Measurements from ENCODE around the gene COPS7B.

DNA sequence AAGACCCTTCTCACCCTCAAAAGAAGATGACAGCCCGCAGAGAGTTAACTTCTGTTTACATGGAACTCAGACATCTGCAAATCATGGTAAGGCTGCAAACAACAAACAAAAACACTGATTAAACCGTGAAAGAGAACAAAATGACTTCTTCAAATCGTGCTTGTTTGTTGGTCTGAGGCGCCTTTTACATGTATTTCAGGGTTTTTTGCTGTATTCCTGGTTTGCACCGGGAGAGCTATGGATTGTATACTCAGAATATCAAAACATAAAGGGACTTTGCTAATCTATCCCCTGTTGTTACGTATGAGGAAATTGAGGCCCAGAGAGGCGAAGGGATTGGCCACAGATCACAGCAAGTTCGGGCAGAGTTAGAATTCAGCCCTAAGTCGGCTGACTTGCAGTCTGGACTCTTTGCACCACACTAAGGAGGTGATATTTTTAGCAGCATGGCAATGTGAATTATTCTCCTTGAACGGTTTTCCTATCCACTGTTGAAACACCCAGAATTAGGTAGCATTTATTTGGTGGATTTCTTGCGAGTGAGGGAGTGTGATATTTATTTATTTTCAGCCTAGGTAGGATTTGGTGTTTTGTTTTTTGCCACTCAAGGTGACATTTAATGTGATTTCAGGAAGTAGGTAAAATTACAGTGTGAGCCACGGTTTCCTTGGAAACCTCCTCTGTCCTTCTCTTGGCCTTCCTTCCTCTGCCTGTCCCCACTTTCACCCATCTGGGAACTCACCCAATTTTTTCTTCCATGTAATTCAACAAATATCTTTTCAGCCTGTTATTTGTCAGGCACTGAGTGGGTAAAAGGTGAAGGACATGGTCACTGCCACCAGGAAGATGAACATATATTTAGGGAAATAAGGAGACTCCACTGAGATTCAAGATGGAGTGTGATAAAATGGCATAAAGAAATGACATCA, 4.2 kb upstream of the COPS7B start:
- TF ChIP-seq, protein P1, sequence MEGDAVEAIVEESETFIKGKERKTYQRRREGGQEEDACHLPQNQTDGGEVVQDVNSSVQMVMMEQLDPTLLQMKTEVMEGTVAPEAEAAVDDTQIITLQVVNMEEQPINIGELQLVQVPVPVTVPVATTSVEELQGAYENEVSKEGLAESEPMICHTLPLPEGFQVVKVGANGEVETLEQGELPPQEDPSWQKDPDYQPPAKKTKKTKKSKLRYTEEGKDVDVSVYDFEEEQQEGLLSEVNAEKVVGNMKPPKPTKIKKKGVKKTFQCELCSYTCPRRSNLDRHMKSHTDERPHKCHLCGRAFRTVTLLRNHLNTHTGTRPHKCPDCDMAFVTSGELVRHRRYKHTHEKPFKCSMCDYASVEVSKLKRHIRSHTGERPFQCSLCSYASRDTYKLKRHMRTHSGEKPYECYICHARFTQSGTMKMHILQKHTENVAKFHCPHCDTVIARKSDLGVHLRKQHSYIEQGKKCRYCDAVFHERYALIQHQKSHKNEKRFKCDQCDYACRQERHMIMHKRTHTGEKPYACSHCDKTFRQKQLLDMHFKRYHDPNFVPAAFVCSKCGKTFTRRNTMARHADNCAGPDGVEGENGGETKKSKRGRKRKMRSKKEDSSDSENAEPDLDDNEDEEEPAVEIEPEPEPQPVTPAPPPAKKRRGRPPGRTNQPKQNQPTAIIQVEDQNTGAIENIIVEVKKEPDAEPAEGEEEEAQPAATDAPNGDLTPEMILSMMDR (IDR thresholded peaks at IDR 0.05) = no peak
- no peak for TF ChIP-seq POLR2A (IDR thresholded peaks at IDR 0.05)
